AG09309 (cell line): ENCODE measurements around the gene ELMO1.

Experiments
- DNase-seq: peaks from one replicate; pipeline ENCODE4 v3.0.0-alpha.2; 2010; ENCODE audit warnings: low read depth
- H3K4me3 ChIP-seq: 2 replicates; pipeline ENCODE4 v1.5.1; 2011; ENCODE audit warnings: mild to moderate bottlenecking, low read depth, low read length, moderate library complexity; ENCODE audit not compliant: control insufficient read depth
- CTCF ChIP-seq: IDR thresholded peaks from 2 replicates; pipeline ENCODE4 v1.5.1; 2011; ENCODE audit warnings: mild to moderate bottlenecking, low read depth, low read length, inconsistent platforms; ENCODE audit not compliant: insufficient read depth, control insufficient read depth; ENCODE audit errors: missing control alignments

ELMO1 gene

DNA sequence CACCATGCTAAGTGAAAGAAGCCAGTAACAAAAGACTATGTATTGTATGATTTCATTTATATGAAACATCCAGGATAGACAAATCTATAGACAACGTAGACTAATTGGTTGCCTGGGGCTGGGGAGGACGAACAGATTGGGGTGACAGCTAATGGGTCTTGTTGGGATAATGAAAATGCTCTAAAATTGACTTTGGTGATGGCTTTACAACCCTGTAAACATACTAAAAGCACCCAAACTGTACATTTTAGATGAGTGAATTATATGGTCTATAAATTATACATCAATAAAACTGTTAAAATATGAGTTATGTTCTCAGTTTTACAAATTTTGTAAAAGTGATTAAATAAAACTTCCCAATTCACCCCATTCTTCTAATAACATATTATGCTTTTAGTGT lies 261.5 kb downstream of the ELMO1 start:
- no peak for DNase-seq
- no peak overlapping the region for H3K4me3 ChIP-seq
- TF ChIP-seq CTCF: no peak

GRCh38 chr7:37186753-37187152 lies 261.9 kb downstream of the ELMO1 start:
- H3K4me3 ChIP-seq: no peak overlapping the region
- no peak for DNase-seq
- no peak for TF ChIP-seq CTCF

GRCh38 chr7:37181550-37181932 lies 267.1 kb downstream of the ELMO1 start:
- H3K4me3 ChIP-seq: no peak overlapping the region
- no peak for TF ChIP-seq CTCF
- DNase-seq: no peak

DNA sequence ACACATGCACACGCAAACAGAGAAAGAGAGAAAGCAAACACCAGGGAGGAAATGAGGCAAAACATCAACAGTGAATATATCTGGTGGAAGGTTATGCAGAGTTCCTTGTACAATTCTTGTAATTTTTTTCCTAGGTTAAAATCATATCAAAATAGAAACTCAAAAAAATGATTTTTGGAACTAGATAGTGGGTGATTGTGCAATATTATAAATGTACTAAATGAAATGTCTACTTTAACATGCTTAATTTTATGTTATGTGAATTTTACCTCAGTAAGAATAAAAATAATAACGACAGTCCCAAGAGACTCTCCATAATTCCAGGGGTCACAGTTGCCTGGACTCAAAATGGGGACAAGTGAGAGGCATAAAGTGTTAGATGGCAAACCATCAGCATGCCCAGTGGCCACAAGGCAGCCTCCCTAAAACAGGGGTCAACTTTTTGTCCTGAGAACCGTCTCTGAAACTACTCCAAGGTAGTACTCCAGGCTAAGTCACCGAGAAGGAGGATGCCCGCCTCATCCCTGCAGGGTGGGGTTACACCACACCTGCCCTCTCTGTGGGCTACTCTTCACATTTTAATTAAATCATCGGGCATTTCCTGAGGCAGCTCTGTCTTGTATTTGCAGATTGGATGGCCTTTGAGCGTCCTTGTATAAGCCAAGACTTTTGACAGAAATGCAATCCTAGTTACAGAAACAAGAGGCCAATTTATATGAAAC lies 267.7 kb downstream of the ELMO1 start:
- TF ChIP-seq CTCF: no peak
- DNase-seq: no peak
- no peak overlapping the region for H3K4me3 ChIP-seq

DNA sequence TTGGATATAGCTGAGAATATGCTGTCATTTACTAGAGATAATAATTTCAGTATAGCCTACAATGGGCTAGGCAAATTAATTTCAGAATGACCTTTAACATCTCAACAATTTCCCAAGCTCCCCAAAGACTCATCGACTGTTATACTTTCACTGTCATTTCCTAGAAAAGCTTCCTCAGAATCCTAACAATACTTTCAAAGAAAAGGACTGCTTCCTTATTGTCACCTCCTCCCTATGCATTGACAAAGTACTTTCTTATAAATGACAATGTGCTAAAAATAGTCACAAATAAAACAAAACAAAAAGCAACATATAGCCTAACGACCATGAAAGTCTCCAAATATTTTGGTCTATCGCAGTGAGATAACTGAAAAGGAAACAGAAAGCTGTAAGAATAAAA lies 272.6 kb downstream of the ELMO1 start:
- no peak for DNase-seq
- no peak for TF ChIP-seq CTCF
- no peak overlapping the region for H3K4me3 ChIP-seq

DNA sequence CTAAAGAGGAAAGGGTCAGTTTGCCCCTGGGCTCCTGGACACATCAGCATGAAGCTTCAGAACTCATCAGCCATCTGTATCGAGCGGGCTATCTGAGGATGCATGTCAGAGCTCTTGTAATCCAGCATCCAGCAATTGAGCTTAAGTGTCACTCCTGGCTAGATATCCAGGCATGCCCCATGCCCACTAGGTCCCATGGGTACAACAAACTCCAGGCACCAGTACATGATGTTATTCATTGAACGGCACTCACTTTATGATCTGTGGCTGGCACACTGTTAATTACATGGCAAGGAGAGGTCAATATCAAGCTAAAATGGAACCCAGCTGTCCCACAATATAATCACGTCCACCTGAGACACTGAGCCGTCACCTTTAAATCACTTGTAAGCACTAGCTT lies 274.2 kb downstream of the ELMO1 start:
- no peak overlapping the region for H3K4me3 ChIP-seq
- no peak for DNase-seq
- TF ChIP-seq CTCF: no peak
